HCT116 (cell line): Measurements from ENCODE around the gene IMMP2L. TPM values are rescaled to one million over a fixed set of nuclear protein-coding genes. Genes with fewer than 3 reads are reported as not detected.

ENCODE experiments used
- ATAC-seq: fragments of 200-7000 bp; cut with Tn5 transposase; 2 replicates; pipeline ENCODE4 v1.9.1; 2020; ENCODE audit warnings: mild to moderate bottlenecking, moderate library complexity
- BruUV-seq: library from RNA; stranded (reverse); fragments of 400-500 nt; replicated peaks from 2 replicates; lab custom pipeline; 2021; lab: Mats Ljungman, UMichigan
- CTCF ChIA-PET: fragments of 300-600 bp; sonication (Branson Sonifier 250); formaldehyde crosslinking; loops from one replicate; lab custom pipeline; 2021; ENCODE audit warnings: antibody characterized with exemption; lab: Charles Lee
- POLR2A ChIA-PET: fragments of 300-600, 350-600 bp; sonication (Branson Sonifier 250); formaldehyde crosslinking; loops from one replicate; lab custom pipeline; 2021; ENCODE audit warnings: antibody characterized with exemption; lab: Charles Lee
- RAD21 ChIA-PET, 2 experiments: fragments of 300-600 bp; sonication (Branson Sonifier 250); formaldehyde crosslinking; loops; one replicate each; lab custom pipeline; 2023; ENCODE audit warnings: low total read pairs in 2 of 2; ENCODE audit not compliant: uncharacterized antibody in 2 of 2, unreplicated experiment in 2 of 2, low non-redundant PET in 1 of 2; lab: Charles Lee
- DNase-seq: peaks from one replicate; pipeline ENCODE4 v3.0.0-alpha.2; 2010; ENCODE audit warnings: low read depth, low spot score
- H2AFZ ChIP-seq: fragments of 200-600 bp; shearing (Covaris generic), sonication (generic); 2 replicates; pipeline ENCODE4 v1.6.1; 2017; ENCODE audit warnings: low read depth, mixed run types, mixed read lengths, antibody characterized with exemption, low read length; ENCODE audit not compliant: poor library complexity, severe bottlenecking
- H3K27ac ChIP-seq: 2 replicates; pipeline ENCODE4 v1.5.1; 2012; ENCODE audit warnings: low read depth, low read length
- H3K27me3 ChIP-seq: fragments of 200-600 bp; sonication (generic); 2 replicates; pipeline ENCODE4 v1.6.1; 2016; ENCODE audit warnings: mixed run types, low read length, mixed read lengths; ENCODE audit not compliant: insufficient read depth
- H3K36me3 ChIP-seq, 2 experiments: fragments of 200-500 bp in 1 of 2; fragments of 200-600 bp in 1 of 2; sonication (Bioruptor generic) in 1 of 2; sonication (generic) in 1 of 2; 2 replicates each; pipeline versions ENCODE4 v1.5.1 to v1.6.1; 2014 to 2016; ENCODE audit warnings: low read length in 2 of 2, inconsistent platforms in 1 of 2, mixed read lengths in 1 of 2, mixed run types in 1 of 2; ENCODE audit not compliant: insufficient read depth in 2 of 2, control insufficient read depth in 1 of 2
- H3K4me1 ChIP-seq, 2 experiments: fragments of 200-600 bp in 1 of 2; sonication (generic) in 1 of 2; 2 replicates each; pipeline versions ENCODE4 v1.5.1 to v1.6.1; 2012 to 2017; ENCODE audit warnings: low read length in 2 of 2, inconsistent platforms in 1 of 2, mild to moderate bottlenecking in 1 of 2, mixed read lengths in 1 of 2, mixed run types in 1 of 2, moderate library complexity in 1 of 2; ENCODE audit not compliant: insufficient read depth in 2 of 2, control insufficient read depth in 1 of 2
- H3K4me2 ChIP-seq: fragments of 200-600 bp; sonication (generic); 2 replicates; pipeline ENCODE4 v1.6.1; 2017; ENCODE audit warnings: mixed run types, low read length, mixed read lengths
- H3K4me3 ChIP-seq, 2 experiments: fragments of 200-600 bp in 1 of 2; sonication (generic) in 1 of 2; replicated peaks in 1 of 2; 2 replicates each; pipeline ENCODE4 v1.5.1; 2011 to 2016; ENCODE audit warnings: low read length in 2 of 2, control low read depth in 1 of 2, low read depth in 1 of 2, mild to moderate bottlenecking in 1 of 2, mixed read lengths in 1 of 2, mixed run types in 1 of 2
- H3K79me2 ChIP-seq: fragments of 200-600 bp; sonication (generic); 2 replicates; pipeline ENCODE4 v1.6.1; 2017; ENCODE audit warnings: mild to moderate bottlenecking, mixed run types, low read length, moderate library complexity, mixed read lengths; ENCODE audit not compliant: insufficient read depth
- H3K9ac ChIP-seq: fragments of 200-600 bp; sonication (generic); 2 replicates; pipeline ENCODE4 v1.6.1; 2016; ENCODE audit warnings: low read length, mixed read lengths
- H3K9me2 ChIP-seq: fragments of 200-600 bp; sonication (generic), shearing (Covaris generic); 2 replicates; pipeline ENCODE4 v1.6.1; 2017; ENCODE audit warnings: mixed run types, mild to moderate bottlenecking, moderate library complexity; ENCODE audit not compliant: insufficient read depth
- H3K9me3 ChIP-seq, 2 experiments: fragments of 200-500 bp in 1 of 2; fragments of 200-600 bp in 1 of 2; sonication (Bioruptor generic) in 1 of 2; sonication (generic) in 1 of 2; 2 replicates each; pipeline ENCODE4 v1.6.1; 2014 to 2017; ENCODE audit warnings: low read length in 2 of 2, mixed read lengths in 2 of 2, inconsistent platforms in 1 of 2, low read depth in 1 of 2, mild to moderate bottlenecking in 1 of 2, mixed run types in 1 of 2, moderate library complexity in 1 of 2; ENCODE audit not compliant: control insufficient read depth in 1 of 2, insufficient read depth in 1 of 2
- H4K20me1 ChIP-seq: fragments of 200-600 bp; sonication (generic), shearing (Covaris generic); 2 replicates; pipeline ENCODE4 v1.6.1; 2017; ENCODE audit warnings: mixed run types, mild to moderate bottlenecking, moderate library complexity; ENCODE audit not compliant: insufficient read depth
- EZH2 ChIP-seq: fragments of 200-600 bp; sonication (generic); IDR thresholded peaks from 2 replicates; pipeline ENCODE4 v1.6.1; 2017; ENCODE audit warnings: antibody characterized with exemption, mixed run types
- FOSL1 ChIP-seq: IDR thresholded peaks from 2 replicates; pipeline ENCODE4 v1.6.1; 2012; ENCODE audit warnings: low read depth
- MAX ChIP-seq: IDR thresholded peaks from 2 replicates; pipeline ENCODE4 v1.6.1; 2012
- POLR2AphosphoS5 ChIP-seq: IDR thresholded peaks from 2 replicates; pipeline ENCODE4 v1.6.1; 2011; ENCODE audit warnings: mild to moderate bottlenecking, low read depth, low read length, moderate library complexity
- RAD21 ChIP-seq: IDR thresholded peaks from 2 replicates; pipeline ENCODE4 v1.6.1; 2012; ENCODE audit warnings: low read depth, mild to moderate bottlenecking
- REST ChIP-seq: IDR thresholded peaks from 2 replicates; pipeline ENCODE4 v1.6.1; 2012; ENCODE audit warnings: low read depth
- SIN3A ChIP-seq: IDR thresholded peaks from 2 replicates; pipeline ENCODE4 v1.6.1; 2012; ENCODE audit warnings: low read depth
- ZNF274 ChIP-seq: fragments of 200-500 bp; sonication (Bioruptor generic); IDR thresholded peaks from 2 replicates; pipeline ENCODE4 v1.6.1; 2014; ENCODE audit warnings: mild to moderate bottlenecking, low read depth, low read length, inconsistent platforms
- intact Hi-C: fragments of 100-400 bp; cut with micrococcal nuclease; formaldehyde crosslinking; loops from 2 replicates; pipeline ENCODE4 v1.10.0; 2022
- total RNA-seq: library from RNA; stranded (reverse); gene quantifications from one replicate; pipeline ENCODE4 v1.2.1, GENCODE V29; 2021; ENCODE audit not compliant: unreplicated experiment

IMMP2L gene
- total RNA-seq, 1 experiment from 2014 or later, result 21.1 TPM

GRCh38 chr7:111164442-111164841 is 397.9 kb downstream of the IMMP2L start:
- no TSS peak for BruUV-seq
- Histone ChIP-seq H2AFZ (no peak overlapping the region), H3K27me3 (no peaks in the 10 kb centered on the region), H3K4me2 (no peak overlapping the region), H3K9me2 (no peaks in the 10 kb centered on the region), H3K9me3 (no peaks in the 10 kb centered on the region), H3K9ac (no peak overlapping the region), H3K27ac (no peak overlapping the region), H3K79me2 (no peaks in the 10 kb centered on the region), H3K4me3 (no peak overlapping the region), H3K36me3 (no peaks in the 10 kb centered on the region), H3K4me1 (no peaks in the 10 kb centered on the region), H4K20me1 (no peaks in the 10 kb centered on the region)
- ATAC-seq (no peak), DNase-seq (no peak)
- intact Hi-C loops, result no loop called here
- ChIA-PET RAD21 (no interaction called here), POLR2A (no interaction called here), CTCF (no interaction called here)
- no peak for TF ChIP-seq REST
- TF ChIP-seq MAX, result no peak
- no peak for TF ChIP-seq SIN3A
- TF ChIP-seq POLR2AphosphoS5, result no peak
- no peak for TF ChIP-seq FOSL1
- no peak for TF ChIP-seq EZH2
- no peak for TF ChIP-seq RAD21
- TF ChIP-seq ZNF274, result no peak
